ENCODE data around the gene BLACAT1. TPM values are rescaled to one million over a fixed set of nuclear protein-coding genes. Genes with fewer than 3 reads are reported as not detected.

The BLACAT1 gene
- total RNA-seq, 4 donors from 2014 or later, result 0.48 TPM; not detected in 3

- in situ Hi-C loops (cut with MboI; ENCODE audit: low pct_ligation_motif_present in 1 of 4, low pct_unique_long_range_greater_than_20kb in 1 of 4, low sequenced_read_pairs in 3 of 4) (no loop called here), intact Hi-C loops (cut with DNase I; ENCODE audit: low total_unique reads) (loop anchor here (10.0 kb wide), 1 partner anchor 76 kb away; the partner anchor contains the start of gene KLHDC8A)
- TF ChIP-seq POLR2AphosphoS5 (IDR thresholded peaks at IDR 0.05) (no peak), POLR2A (IDR thresholded peaks at IDR 0.05) (no peak), EP300 (IDR thresholded peaks at IDR 0.05; ENCODE audit: low read depth) (no peak), CTCF (IDR thresholded peaks at IDR 0.05) (peak; percentile 72 to 83 (median 75))
- no peak overlapping the region for H3K27ac ChIP-seq
- no peaks in the 10 kb centered on the region for H3K9me3 ChIP-seq
- H3K4me1 ChIP-seq, result peaks cover 4 to 22% (median 12%) of the 10 kb centered on the region in 4 donors
- DNase-seq, result peak; percentile 71
- WGBS, 2 donors (ENCODE audit: low coverage in 1 of 2), result 6 to 23% methylated on average over 3 to 30 of the region's 32 CpGs
- H3K4me3 ChIP-seq, result peak overlapping the region; percentile 21 to 52 (median 42)
- peaks cover 6% of the 10 kb centered on the region for H3K27me3 ChIP-seq
- no peaks in the 10 kb centered on the region for H3K36me3 ChIP-seq
Observed at GRCh38 chr1:205430696-205431305, 25.0 kb downstream of the BLACAT1 start.

DNA sequence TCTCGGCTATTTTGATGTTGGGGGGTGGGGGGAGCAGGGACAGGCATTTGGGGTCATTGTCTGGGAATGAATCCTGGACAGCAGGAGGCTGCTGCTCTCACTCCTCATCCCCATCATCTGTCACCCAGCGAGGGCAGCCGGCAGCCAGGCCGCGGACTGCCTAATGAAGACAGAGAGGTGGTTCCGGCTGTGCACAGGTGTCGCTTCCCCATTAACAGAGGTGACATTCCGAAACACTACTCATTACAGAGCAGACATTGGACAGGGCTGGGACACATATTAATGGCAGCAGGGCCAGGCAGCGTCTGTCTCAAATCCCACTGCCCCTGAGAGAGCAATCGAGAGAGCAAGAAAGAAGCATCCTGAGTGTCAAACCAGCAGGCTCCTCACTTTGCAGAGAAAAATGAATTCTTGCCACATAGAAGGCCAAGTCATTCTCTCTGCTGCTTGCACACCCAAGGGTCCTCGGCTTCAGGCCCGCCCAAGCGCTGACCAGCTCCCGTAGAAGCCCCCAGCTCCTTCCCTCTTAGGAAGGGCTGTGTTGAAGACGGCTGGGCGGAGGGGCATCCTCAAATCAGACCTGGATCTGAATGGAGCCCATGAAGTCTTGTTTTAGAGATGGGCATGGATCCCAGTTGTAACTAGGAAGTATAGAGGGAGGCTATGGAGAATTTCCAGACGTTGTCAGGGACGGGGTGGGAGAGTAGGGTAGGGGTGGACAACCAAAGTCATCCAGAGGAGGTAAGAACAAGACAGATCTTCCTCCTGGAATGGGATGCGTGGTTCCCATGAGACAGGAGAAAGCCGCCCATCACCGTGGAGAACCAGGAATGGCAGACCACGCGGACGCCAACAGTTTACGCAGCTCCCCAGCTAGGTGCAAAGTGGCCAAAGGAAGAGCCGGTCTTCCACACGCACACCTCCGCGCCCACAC lies 25.8 kb downstream of the BLACAT1 start:
- Histone ChIP-seq H3K27me3 (peaks cover 10% of the 10 kb centered on the region), H3K36me3 (no peaks in the 10 kb centered on the region), H3K4me1 (peaks cover 2 to 18% (median 9%) of the 10 kb centered on the region in 4 donors), H3K9me3 (no peaks in the 10 kb centered on the region), H3K4me3 (peak overlapping the region; percentile 21 to 52 (median 42)), H3K27ac (no peak overlapping the region)
- in situ Hi-C loops (cut with MboI; ENCODE audit: low pct_ligation_motif_present in 1 of 4, low pct_unique_long_range_greater_than_20kb in 1 of 4, low sequenced_read_pairs in 3 of 4), result no loop called here
- no peak for DNase-seq
- TF ChIP-seq POLR2AphosphoS5 (IDR thresholded peaks at IDR 0.05), result no peak
- no peak for TF ChIP-seq CTCF (IDR thresholded peaks at IDR 0.05)
- no peak for TF ChIP-seq EP300 (IDR thresholded peaks at IDR 0.05; ENCODE audit: low read depth)
- no peak for TF ChIP-seq POLR2A (IDR thresholded peaks at IDR 0.05)
- intact Hi-C loops (cut with DNase I; ENCODE audit: low total_unique reads), result loop anchor here (10.0 kb wide), 1 partner anchor 75 kb away; the partner anchor contains the start of gene KLHDC8A
- WGBS, 2 donors (ENCODE audit: low coverage in 1 of 2), result 63 to 65% methylated on average over 4 to 29 of the region's 29 CpGs

- Histone ChIP-seq H3K9me3 (no peaks in the 10 kb centered on the region), H3K27me3 (peaks cover 28% of the 10 kb centered on the region), H3K4me3 (no peak overlapping the region), H3K36me3 (no peaks in the 10 kb centered on the region), H3K27ac (no peak overlapping the region), H3K4me1 (no peaks in the 10 kb centered on the region)
- TF ChIP-seq POLR2AphosphoS5 (IDR thresholded peaks at IDR 0.05) (no peak), POLR2A (IDR thresholded peaks at IDR 0.05) (no peak), EP300 (IDR thresholded peaks at IDR 0.05; ENCODE audit: low read depth) (no peak), CTCF (IDR thresholded peaks at IDR 0.05) (no peak)
- DNase-seq, result no peak
- intact Hi-C loops (cut with DNase I; ENCODE audit: low total_unique reads), result no loop called here
- in situ Hi-C loops (cut with MboI; ENCODE audit: low pct_ligation_motif_present in 1 of 4, low pct_unique_long_range_greater_than_20kb in 1 of 4, low sequenced_read_pairs in 3 of 4), result no loop called here
- 61 to 81% methylated on average over 2 to 8 of the region's 8 CpGs for WGBS, 2 donors (ENCODE audit: low coverage in 1 of 2)
Observed at GRCh38 chr1:205424901-205425600, 30.8 kb downstream of the BLACAT1 start.

Data from transverse colon (tissue), 4 donors.